Mammary epithelial cell (primary cell): ENCODE measurements around the gene BCL2L1.

Source experiments
- EZH2 ChIP-seq: IDR thresholded peaks from 2 replicates; pipeline ENCODE4 v1.6.1; 2012; ENCODE audit warnings: low read length, inconsistent platforms, borderline replicate concordance
- TF ChIP-seq, protein P1 (sequence below), 2 donors: IDR thresholded peaks in 1 of 2; conservative IDR thresholded peaks in 1 of 2; 2 replicates each; pipeline ENCODE4 v1.5.1; 2011 to 2012; ENCODE audit warnings: inconsistent platforms in 2 of 2, low read length in 2 of 2, mild to moderate bottlenecking in 2 of 2, control low read depth in 1 of 2, low read depth in 1 of 2; ENCODE audit not compliant: insufficient read depth in 1 of 2; ENCODE audit errors: extremely low read depth in 1 of 2

- TF ChIP-seq, protein P1, sequence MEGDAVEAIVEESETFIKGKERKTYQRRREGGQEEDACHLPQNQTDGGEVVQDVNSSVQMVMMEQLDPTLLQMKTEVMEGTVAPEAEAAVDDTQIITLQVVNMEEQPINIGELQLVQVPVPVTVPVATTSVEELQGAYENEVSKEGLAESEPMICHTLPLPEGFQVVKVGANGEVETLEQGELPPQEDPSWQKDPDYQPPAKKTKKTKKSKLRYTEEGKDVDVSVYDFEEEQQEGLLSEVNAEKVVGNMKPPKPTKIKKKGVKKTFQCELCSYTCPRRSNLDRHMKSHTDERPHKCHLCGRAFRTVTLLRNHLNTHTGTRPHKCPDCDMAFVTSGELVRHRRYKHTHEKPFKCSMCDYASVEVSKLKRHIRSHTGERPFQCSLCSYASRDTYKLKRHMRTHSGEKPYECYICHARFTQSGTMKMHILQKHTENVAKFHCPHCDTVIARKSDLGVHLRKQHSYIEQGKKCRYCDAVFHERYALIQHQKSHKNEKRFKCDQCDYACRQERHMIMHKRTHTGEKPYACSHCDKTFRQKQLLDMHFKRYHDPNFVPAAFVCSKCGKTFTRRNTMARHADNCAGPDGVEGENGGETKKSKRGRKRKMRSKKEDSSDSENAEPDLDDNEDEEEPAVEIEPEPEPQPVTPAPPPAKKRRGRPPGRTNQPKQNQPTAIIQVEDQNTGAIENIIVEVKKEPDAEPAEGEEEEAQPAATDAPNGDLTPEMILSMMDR (conservative IDR thresholded peaks at IDR 0.05 in 1 of 2, IDR thresholded peaks at IDR 0.05 in 1 of 2; ENCODE audit: extremely low read depth in 1 of 2, insufficient read depth in 1 of 2, low read depth in 1 of 2, low read length in 2 of 2) = no peak
- no peak for TF ChIP-seq EZH2
Observed at GRCh38 chr20:31693402-31693801, 29.3 kb downstream of the BCL2L1 start.
